Left lung (tissue), 10 donors: ENCODE results near the gene EPHB4. TPM values are rescaled to one million over a fixed set of nuclear protein-coding genes. Genes with fewer than 3 reads are reported as not detected.

Experiments
- ATAC-seq: fragments of 200-7000 bp; cut with Tn5 transposase; one replicate; pipeline ENCODE4 v1.9.1; 2020; ENCODE audit warnings: moderate library complexity
- DNase-seq, 4 donors: peaks; one replicate each; pipeline ENCODE4 v3.0.0-alpha.2; 2013 to 2020
- H3K27ac ChIP-seq, 2 donors: fragments of 200-600 bp; sonication (generic) in 1 of 2; one replicate each; pipeline versions ENCODE4 v1.5.0 to v1.8.0; 2020 to 2021
- H3K27me3 ChIP-seq, 2 donors: fragments of 200-600 bp; sonication (generic) in 1 of 2; one replicate each; pipeline versions ENCODE4 v1.5.0 to v1.8.0; 2020 to 2021
- H3K36me3 ChIP-seq, 2 donors: fragments of 200-600 bp; sonication (generic) in 1 of 2; one replicate each; pipeline versions ENCODE4 v1.5.0 to v1.8.0; 2020 to 2021
- H3K4me1 ChIP-seq, 2 donors: fragments of 200-600 bp; one replicate each; pipeline ENCODE4 v1.8.0; 2021
- H3K4me3 ChIP-seq, 2 donors: fragments of 200-600 bp; sonication (generic) in 1 of 2; one replicate each; pipeline versions ENCODE4 v1.5.0 to v1.8.0; 2020 to 2021; ENCODE audit warnings: mild to moderate bottlenecking in 1 of 2
- H3K9me3 ChIP-seq, 2 donors: fragments of 200-600 bp; sonication (generic) in 1 of 2; one replicate each; pipeline versions ENCODE4 v1.5.0 to v1.8.0; 2020 to 2021
- intact Hi-C, 2 donors: fragments of 100-400 bp; cut with DNase I; formaldehyde crosslinking; loops; one replicate each; pipeline versions ENCODE4 v1.11.2 to v1.14.2; 2022
- polyA plus RNA-seq, 6 donors: library from polyadenylated mRNA; unstranded; fragments of 120-200 nt; gene quantifications; one replicate each; pipeline ENCODE4 v1.2.1, GENCODE V29; 2013; ENCODE audit not compliant: insufficient read length in 6 of 6
- total RNA-seq, 2 donors: library from RNA; stranded (reverse); fragmentation: NEBNext Ultra II Directional; extraction: Animal tissue kit (Norgen Biotek cat#: 25700); gene quantifications; one replicate each; pipeline ENCODE4 v1.2.1, GENCODE V29; 2021
- TF ChIP-seq, protein P1 (sequence below), 2 donors: fragments of 200-600 bp; sonication (generic) in 1 of 2; IDR thresholded peaks; one replicate each; pipeline versions ENCODE4 v1.5.0 to v1.8.0; 2021; ENCODE audit warnings: antibody characterized with exemption in 2 of 2
- donor health status: DM: no; HTN: yes; CAD: no.
- donor health status: DM: no; HTN: no; CAD: no.

The EPHB4 gene
- total and polyA plus RNA-seq, 8 donors: 72.9 to 123 (median 98.8) TPM

DNA sequence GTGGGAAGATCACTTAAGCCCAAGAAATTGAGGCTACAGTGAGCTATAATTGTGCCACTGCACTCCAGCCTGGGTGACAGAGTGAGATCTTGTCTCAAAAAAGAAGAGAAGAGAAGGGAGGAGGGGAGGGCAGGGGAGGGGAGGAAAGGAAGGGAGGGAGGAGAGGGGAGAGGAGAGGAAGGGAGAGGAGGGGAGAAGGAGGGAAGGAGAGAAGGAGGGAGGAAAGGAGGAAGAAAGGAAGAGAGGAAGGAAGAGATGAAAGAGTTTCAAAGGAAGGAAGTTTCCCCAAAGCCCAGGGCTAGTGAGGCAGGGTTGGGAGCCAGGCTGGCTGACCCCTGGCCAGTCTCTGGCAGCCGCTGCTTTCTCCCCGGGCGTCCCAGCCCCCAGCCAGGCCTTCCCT, 32.6 kb downstream of the EPHB4 start:
- no peak for ATAC-seq
- TF ChIP-seq, protein P1, sequence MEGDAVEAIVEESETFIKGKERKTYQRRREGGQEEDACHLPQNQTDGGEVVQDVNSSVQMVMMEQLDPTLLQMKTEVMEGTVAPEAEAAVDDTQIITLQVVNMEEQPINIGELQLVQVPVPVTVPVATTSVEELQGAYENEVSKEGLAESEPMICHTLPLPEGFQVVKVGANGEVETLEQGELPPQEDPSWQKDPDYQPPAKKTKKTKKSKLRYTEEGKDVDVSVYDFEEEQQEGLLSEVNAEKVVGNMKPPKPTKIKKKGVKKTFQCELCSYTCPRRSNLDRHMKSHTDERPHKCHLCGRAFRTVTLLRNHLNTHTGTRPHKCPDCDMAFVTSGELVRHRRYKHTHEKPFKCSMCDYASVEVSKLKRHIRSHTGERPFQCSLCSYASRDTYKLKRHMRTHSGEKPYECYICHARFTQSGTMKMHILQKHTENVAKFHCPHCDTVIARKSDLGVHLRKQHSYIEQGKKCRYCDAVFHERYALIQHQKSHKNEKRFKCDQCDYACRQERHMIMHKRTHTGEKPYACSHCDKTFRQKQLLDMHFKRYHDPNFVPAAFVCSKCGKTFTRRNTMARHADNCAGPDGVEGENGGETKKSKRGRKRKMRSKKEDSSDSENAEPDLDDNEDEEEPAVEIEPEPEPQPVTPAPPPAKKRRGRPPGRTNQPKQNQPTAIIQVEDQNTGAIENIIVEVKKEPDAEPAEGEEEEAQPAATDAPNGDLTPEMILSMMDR (IDR thresholded peaks at IDR 0.05): no peak
- Histone ChIP-seq H3K4me3 (no peak overlapping the region), H3K27me3 (peaks cover 0 to 24% of the 10 kb centered on the region in 2 donors), H3K4me1 (peaks cover 0 to 6% of the 10 kb centered on the region in 2 donors), H3K9me3 (no peaks in the 10 kb centered on the region), H3K27ac (no peak overlapping the region), H3K36me3 (no peaks in the 10 kb centered on the region)
- intact Hi-C loops: no loop called here
- DNase-seq: no peak

DNA sequence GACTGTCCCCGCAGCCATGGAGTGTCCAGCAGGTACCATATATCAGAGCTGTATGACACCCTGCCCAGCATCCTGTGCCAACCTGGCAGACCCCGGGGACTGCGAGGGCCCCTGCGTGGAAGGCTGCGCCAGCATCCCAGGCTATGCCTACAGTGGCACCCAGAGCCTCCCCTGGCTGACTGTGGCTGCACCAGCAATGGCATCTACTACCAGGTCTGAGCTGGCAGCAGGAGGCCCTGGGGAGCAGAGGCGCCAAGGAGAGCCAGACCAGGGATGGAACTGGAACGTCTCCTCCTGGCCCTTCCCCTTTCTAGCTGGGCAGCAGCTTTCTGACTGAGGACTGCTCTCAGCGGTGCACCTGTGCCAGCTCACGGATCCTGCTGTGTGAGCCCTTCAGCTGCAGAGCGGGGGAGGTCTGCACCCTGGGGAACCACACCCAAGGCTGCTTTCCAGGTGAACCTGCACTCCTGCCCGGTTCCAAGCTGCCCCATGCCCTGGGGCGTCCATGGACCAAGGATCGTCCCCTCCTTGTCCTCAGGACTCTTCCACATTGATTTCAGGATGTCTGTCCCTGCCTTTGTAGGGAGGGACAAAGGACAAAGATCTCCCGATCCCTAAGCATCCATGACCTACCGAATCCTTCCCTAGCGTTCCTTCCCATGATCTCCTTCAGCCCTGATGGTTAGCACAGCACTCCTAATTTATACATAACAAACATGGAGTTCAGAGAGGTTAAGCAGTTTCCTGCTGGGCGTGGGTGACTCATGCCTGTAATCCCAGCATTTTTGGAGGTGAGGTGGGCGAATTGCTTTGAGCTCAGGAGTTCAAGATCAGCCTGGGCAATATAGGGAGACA, 33.3 kb downstream of the EPHB4 start:
- Histone ChIP-seq H3K27ac (no peak overlapping the region), H3K36me3 (no peaks in the 10 kb centered on the region), H3K4me1 (no peaks in the 10 kb centered on the region), H3K27me3 (peaks cover 0 to 24% of the 10 kb centered on the region in 2 donors), H3K4me3 (no peak overlapping the region), H3K9me3 (no peaks in the 10 kb centered on the region)
- DNase-seq (no peak), ATAC-seq (peak; percentile 33)
- intact Hi-C loops: no loop called here
- TF ChIP-seq, protein P1 (IDR thresholded peaks at IDR 0.05): no peak

DNA sequence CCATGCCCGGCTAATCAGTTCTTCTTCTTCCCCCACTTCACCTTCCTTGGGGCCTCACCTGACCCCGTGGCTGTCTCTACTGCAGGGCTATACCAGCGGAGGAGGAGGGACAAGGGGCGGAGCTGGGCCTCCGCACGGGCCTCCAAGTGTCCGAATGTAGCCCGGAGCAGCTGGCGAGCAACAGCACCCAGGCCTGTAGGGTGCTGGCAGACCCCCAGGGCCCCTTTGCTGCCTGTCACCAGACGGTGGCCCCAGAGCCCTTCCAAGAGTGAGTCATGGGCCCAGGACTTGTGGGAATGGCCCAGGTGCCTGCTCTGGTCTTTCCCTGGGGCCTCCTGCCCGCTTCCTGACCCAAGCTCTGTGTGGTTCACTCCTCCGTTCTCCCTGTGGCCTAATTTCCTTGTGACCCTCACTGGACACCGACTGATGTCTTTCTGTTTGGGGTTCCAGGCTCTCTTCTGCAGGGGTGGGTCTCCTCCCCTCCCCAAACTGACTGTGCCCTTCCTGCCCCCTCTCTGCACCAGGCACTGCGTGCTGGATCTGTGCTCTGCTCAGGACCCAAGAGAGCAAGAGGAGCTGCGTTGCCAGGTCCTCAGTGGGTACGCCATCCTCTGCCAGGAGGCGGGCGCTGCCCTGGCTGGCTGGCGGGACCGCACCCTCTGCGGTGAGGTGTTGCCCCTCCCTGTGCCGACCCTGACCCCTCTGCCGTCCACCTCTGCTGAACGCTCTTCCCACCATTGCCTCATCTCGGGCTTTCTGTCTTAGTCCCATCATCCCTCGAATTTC, 35.2 kb downstream of the EPHB4 start:
- no peak for ATAC-seq
- no peak for DNase-seq
- TF ChIP-seq, protein P1 (IDR thresholded peaks at IDR 0.05): no peak
- Histone ChIP-seq H3K27me3 (peaks cover 0 to 28% of the 10 kb centered on the region in 2 donors), H3K27ac (no peak overlapping the region), H3K9me3 (no peaks in the 10 kb centered on the region), H3K4me1 (no peaks in the 10 kb centered on the region), H3K36me3 (no peaks in the 10 kb centered on the region), H3K4me3 (no peak overlapping the region)
- intact Hi-C loops: no loop called here

DNA sequence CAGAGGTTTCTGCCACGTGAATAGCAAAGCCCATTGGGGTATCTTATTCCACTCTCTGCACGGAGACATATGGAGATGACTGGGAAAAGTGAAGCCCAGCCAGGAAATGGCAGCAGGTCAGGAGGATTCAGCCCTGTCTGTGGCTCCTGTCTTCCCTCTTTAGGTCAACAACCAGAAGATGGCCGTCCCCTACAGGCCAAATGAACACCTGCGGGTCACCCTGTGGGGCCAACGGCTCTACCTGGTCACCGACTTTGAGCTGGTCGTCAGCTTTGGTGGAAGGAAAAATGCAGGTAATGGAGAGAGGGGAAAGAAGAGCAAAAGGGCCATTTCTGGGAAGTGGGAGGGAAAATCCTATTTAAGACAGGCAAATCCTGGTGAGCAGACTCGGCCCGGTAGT, 38.3 kb downstream of the EPHB4 start:
- intact Hi-C loops: no loop called here

More for the DNA sequence above, 38.3 kb downstream of the EPHB4 start:
- DNase-seq (no peak), ATAC-seq (no peak)
- no peaks in the 10 kb centered on the region for H3K4me1 ChIP-seq
- TF ChIP-seq, protein P1 (IDR thresholded peaks at IDR 0.05): no peak
- H3K27me3 ChIP-seq: peaks cover 0 to 42% of the 10 kb centered on the region in 2 donors
- no peak overlapping the region for H3K4me3 ChIP-seq
- no peaks in the 10 kb centered on the region for H3K36me3 ChIP-seq
- no peak overlapping the region for H3K27ac ChIP-seq
- H3K9me3 ChIP-seq: peaks cover 0 to 1% of the 10 kb centered on the region in 2 donors
